Astrocyte (in vitro differentiated cells and primary cell): Measurements from ENCODE around the gene RAX2.

Source experiments
- EZH2 ChIP-seq: IDR thresholded peaks from 2 replicates; pipeline ENCODE4 v1.6.1; 2012; ENCODE audit warnings: mild to moderate bottlenecking, low read length, inconsistent platforms; ENCODE audit not compliant: insufficient read depth
- TF ChIP-seq, protein P1 (sequence below): IDR thresholded peaks from 2 replicates; pipeline ENCODE4 v1.5.1; 2011; ENCODE audit warnings: low read depth, mild to moderate bottlenecking, inconsistent platforms, low read length, moderate library complexity; ENCODE audit not compliant: insufficient read depth

DNA sequence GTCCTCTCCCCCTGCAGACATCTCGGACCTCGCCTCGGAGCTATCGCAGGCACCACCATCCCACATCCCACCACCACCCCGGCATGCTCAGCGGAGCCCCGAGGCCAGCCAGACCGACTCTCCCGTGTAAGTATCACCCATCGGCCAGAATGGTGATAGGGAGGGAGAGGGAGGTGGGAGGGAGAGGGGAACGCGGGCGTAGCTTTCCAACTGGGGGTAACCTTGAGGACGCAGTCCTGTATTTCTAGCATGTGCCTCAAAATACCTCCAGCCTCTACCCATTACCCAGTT is 37.8 kb downstream of the RAX2 start:
- TF ChIP-seq, protein P1, sequence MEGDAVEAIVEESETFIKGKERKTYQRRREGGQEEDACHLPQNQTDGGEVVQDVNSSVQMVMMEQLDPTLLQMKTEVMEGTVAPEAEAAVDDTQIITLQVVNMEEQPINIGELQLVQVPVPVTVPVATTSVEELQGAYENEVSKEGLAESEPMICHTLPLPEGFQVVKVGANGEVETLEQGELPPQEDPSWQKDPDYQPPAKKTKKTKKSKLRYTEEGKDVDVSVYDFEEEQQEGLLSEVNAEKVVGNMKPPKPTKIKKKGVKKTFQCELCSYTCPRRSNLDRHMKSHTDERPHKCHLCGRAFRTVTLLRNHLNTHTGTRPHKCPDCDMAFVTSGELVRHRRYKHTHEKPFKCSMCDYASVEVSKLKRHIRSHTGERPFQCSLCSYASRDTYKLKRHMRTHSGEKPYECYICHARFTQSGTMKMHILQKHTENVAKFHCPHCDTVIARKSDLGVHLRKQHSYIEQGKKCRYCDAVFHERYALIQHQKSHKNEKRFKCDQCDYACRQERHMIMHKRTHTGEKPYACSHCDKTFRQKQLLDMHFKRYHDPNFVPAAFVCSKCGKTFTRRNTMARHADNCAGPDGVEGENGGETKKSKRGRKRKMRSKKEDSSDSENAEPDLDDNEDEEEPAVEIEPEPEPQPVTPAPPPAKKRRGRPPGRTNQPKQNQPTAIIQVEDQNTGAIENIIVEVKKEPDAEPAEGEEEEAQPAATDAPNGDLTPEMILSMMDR: no peak
- no peak for TF ChIP-seq EZH2
